HCT116 (cell line): ENCODE data around the gene TAC3.

Experiments
- EZH2 ChIP-seq: fragments of 200-600 bp; sonication (generic); IDR thresholded peaks from 2 replicates; pipeline ENCODE4 v1.6.1; 2017; ENCODE audit warnings: antibody characterized with exemption, mixed run types
- RAD21 ChIP-seq: IDR thresholded peaks from 2 replicates; pipeline ENCODE4 v1.6.1; 2012; ENCODE audit warnings: low read depth, mild to moderate bottlenecking
- SP1 ChIP-seq: IDR thresholded peaks from 2 replicates; pipeline ENCODE4 v1.6.1; 2012; ENCODE audit warnings: low read depth
- SRF ChIP-seq: IDR thresholded peaks from 2 replicates; pipeline ENCODE4 v1.6.1; 2012; ENCODE audit warnings: low read depth
- TCF7L2 ChIP-seq: IDR thresholded peaks from 2 replicates; pipeline ENCODE4 v1.7.0; 2011; ENCODE audit warnings: borderline replicate concordance, inconsistent platforms; ENCODE audit not compliant: insufficient read depth, insufficient read length; ENCODE audit errors: extremely low read depth
- TF ChIP-seq, protein P1 (sequence below): IDR thresholded peaks from 2 replicates; pipeline ENCODE4 v1.6.1; 2012
- TF ChIP-seq, protein P2 (sequence below), 3 experiments: fragments of 200-600 bp in 1 of 3; sonication (generic) in 1 of 3; IDR thresholded peaks in 2 of 3; conservative IDR thresholded peaks in 1 of 3; 2 replicates each; pipeline ENCODE4 v1.5.1; 2012 to 2017; ENCODE audit warnings: low read depth in 2 of 3, low read length in 2 of 3, antibody characterized with exemption in 1 of 3, borderline replicate concordance in 1 of 3, control low read depth in 1 of 3, mild to moderate bottlenecking in 1 of 3, mixed read lengths in 1 of 3, mixed run types in 1 of 3, moderate library complexity in 1 of 3; ENCODE audit not compliant: insufficient read depth in 1 of 3

DNA sequence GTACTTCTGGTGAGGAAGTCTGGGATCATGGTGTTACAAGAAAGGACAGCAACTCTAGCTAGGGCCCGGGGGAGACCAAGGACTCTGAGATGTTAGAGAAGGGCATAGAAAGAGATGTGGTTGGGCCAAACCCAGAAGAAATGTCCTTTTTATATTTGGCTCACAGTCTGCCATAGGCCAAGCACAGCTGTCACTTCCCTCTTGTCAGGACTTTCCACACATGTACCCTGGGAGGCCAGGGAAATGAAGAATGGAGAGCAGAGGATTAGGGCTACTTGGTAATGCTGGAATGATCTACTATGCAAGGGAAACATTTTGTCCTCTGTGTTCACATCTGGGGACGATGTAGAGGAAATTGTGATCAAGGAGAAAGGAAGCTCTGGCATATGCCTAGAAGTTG is 24.4 kb upstream of the TAC3 start:
- TF ChIP-seq TCF7L2: no peak
- TF ChIP-seq, protein P1, sequence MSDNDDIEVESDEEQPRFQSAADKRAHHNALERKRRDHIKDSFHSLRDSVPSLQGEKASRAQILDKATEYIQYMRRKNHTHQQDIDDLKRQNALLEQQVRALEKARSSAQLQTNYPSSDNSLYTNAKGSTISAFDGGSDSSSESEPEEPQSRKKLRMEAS: no peak
- no peak for TF ChIP-seq RAD21
- TF ChIP-seq, protein P2, sequence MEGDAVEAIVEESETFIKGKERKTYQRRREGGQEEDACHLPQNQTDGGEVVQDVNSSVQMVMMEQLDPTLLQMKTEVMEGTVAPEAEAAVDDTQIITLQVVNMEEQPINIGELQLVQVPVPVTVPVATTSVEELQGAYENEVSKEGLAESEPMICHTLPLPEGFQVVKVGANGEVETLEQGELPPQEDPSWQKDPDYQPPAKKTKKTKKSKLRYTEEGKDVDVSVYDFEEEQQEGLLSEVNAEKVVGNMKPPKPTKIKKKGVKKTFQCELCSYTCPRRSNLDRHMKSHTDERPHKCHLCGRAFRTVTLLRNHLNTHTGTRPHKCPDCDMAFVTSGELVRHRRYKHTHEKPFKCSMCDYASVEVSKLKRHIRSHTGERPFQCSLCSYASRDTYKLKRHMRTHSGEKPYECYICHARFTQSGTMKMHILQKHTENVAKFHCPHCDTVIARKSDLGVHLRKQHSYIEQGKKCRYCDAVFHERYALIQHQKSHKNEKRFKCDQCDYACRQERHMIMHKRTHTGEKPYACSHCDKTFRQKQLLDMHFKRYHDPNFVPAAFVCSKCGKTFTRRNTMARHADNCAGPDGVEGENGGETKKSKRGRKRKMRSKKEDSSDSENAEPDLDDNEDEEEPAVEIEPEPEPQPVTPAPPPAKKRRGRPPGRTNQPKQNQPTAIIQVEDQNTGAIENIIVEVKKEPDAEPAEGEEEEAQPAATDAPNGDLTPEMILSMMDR (IDR thresholded peaks at IDR 0.05 in 2 of 3, conservative IDR thresholded peaks at IDR 0.05 in 1 of 3; ENCODE audit: borderline replicate concordance in 1 of 3, insufficient read depth in 1 of 3, low read depth in 2 of 3, low read length in 2 of 3): no peak
- no peak for TF ChIP-seq SRF
- no peak for TF ChIP-seq SP1
- no peak for TF ChIP-seq EZH2
